HG03354 (cell line): ENCODE measurements around the gene MCRIP2.

Source experiments
- ATAC-seq: cut with Tn5 transposase; IDR thresholded peaks from one replicate; pipeline ENCODE4 v1.9.1; 2021; ENCODE audit warnings: mild to moderate bottlenecking; ENCODE audit not compliant: unreplicated experiment, poor library complexity, severe bottlenecking

MCRIP2 gene

GRCh38 chr16:646679-647172 is 5.1 kb downstream of the MCRIP2 start:
- ATAC-seq = no peak

DNA sequence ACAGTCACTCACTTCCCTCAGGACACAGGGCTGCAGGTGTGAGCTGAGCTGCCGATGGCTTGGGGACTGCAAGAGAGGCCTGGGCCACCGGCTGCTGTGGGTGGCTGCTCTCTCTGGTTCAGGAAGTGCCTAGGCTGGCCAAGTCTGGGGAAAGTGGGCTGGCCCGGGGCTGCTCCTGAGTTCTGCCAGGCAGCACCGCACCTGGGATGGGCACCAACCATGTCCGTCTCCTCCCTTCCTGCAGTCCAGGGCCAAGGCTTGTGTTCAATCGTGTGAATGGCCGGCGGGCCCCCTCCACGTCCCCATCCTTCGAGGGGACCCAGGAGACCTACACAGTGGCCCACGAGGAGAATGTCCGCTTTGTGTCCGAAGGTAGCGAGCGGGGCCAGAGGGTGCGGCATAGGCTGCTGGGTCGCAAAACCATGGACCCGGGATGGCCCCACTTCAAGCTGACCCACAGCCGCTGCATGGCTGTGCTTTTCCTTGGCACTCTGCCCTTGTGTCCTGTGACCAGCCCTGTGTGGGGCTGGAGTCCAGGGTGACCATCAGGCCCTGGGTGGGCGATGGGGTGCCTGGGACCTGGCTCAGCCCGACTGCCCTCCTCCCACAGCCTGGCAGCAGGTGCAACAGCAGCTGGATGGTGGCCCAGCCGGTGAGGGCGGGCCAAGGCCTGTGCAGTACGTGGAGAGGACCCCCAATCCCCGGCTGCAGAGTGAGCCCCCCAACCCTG is 5.7 kb downstream of the MCRIP2 start:
- no peak for ATAC-seq

DNA sequence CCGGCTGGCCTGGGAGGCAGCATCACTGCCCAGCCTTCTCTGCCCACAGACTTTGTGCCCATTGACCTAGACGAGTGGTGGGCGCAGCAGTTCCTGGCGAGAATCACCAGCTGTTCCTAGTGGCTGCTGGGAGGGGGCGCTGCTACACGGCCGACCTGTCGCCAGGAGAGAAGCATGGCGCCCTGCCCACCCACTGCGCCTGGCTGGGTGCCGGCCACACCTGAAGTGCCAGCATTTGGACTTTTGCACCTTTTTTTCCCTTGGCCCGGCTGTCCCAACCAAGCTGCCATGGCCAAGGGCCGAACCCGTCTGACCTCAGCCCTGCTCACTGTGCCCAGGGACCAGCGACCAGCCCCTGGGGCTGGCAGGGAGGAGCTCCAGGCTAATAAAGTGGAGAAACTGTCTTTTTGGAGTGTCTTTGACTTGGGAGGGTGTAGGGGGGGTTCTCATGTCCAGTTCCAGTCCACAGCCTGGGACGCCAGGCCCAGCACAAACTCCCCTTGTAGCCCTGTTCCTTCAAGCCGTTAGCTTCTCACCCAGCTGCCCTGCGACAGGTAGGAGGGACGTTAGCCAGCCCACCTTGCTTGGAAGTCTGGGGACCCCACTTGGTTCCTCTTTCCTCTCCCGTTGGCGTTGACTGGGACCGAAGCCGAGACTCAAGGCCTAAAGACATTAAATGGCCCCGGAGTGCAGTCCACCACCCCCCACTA is 6.6 kb downstream of the MCRIP2 start:
- no peak for ATAC-seq

GRCh38 chr16:648781-649589 is 7.4 kb downstream of the MCRIP2 start, which contains the start of gene WDR90:
WDR90 (plus strand) TSS chr16:649365; CDS start chr16:649417, 52 bp downstream.
- peak; percentile 79 for ATAC-seq

GRCh38 chr16:649631-650030 is 8.0 kb downstream of the MCRIP2 start:
- ATAC-seq = peak; percentile 13

- ATAC-seq = no peak
Measured at GRCh38 chr16:651844-652243, 10.2 kb downstream of the MCRIP2 start.

DNA sequence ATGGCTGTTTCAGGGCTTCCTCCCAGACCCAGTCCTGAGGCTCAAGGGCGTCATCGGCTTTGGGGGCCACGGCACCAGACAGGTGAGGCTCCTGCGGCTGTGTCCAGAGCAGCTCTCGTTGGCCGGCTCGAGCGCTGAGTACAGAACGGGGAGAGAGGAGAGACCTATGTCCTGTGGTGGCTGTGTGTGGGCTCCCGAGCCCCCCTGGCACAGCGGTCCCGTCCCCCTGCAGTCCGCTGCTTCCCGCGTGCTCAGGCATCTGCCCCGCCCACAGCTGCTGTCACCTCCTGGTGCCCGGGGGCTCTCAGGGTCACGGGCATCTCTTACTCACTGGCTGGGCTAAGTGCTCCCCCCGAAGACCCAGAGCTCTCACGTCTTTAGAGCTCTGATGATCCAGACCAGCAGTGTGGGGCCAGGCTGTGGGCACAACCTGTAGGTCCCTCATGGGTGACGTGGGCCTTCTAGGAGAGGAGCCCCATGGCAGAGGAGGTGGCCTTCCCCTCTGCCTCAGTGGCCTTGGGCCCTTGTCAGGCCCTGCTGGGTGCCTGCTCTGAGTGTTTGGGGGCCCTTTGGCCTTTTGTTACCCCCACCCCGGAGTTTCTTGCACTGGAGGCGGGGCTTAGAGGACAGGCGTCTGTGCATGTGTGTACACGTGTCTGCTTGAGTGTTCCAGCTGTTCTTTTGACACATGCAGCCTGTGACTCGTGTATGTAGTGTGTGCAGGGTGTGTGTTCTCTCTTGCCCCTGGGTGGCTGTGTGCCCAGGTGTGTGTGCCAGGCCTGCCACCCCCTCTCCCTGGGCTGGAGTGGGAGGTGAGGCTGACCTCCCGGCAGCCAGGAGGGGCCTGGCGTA is 11.1 kb downstream of the MCRIP2 start:
- ATAC-seq = no peak

DNA sequence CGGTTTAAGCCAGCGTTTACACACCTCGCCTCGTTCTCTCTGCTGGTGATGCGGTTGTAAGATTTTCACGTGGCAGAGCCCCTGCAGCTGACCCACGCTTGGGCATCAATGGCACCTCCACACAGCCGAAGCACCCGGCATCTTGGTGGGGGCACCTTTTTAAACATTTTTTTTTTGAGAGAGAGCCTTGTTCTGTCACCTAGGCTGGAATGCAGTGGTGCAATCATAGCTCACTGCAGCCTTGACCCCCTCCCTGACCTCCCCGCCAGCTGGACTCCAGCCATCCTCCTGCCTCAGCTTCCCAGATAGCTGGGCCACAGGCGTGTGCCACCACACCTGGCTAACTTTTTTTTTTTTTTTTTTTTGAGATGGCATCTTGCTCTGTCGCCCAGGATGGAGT is 12.4 kb downstream of the MCRIP2 start:
- no peak for ATAC-seq

DNA sequence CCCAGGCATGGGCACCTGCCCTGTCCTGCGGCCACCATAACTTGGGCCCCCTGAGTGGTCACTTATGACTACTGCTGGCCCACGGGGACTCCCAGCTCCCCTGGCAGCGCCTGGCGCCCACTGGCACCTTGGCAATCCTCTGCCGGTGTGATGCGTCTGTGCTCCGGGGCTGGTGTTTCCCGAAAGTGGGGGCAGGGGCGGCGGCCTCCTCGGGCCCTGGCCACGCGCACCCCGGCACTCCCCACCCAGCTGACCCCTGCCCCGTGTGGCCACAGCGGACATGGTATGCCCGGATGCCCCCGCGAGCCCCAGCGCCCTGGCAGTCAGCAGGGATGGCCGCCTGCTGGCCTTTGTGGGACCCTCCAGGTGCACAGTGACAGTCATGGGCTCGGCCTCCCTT is 15.9 kb downstream of the MCRIP2 start:
- no peak for ATAC-seq

GRCh38 chr16:658679-659571 is 17.3 kb downstream of the MCRIP2 start:
- ATAC-seq = no peak

GRCh38 chr16:659618-660017 is 18.0 kb downstream of the MCRIP2 start:
- no peak for ATAC-seq

- ATAC-seq = peak; percentile 2
Measured at GRCh38 chr16:660132-660458, 18.5 kb downstream of the MCRIP2 start.

- ATAC-seq = peak; percentile 53
Measured at GRCh38 chr16:660459-661183, 19.0 kb downstream of the MCRIP2 start.

DNA sequence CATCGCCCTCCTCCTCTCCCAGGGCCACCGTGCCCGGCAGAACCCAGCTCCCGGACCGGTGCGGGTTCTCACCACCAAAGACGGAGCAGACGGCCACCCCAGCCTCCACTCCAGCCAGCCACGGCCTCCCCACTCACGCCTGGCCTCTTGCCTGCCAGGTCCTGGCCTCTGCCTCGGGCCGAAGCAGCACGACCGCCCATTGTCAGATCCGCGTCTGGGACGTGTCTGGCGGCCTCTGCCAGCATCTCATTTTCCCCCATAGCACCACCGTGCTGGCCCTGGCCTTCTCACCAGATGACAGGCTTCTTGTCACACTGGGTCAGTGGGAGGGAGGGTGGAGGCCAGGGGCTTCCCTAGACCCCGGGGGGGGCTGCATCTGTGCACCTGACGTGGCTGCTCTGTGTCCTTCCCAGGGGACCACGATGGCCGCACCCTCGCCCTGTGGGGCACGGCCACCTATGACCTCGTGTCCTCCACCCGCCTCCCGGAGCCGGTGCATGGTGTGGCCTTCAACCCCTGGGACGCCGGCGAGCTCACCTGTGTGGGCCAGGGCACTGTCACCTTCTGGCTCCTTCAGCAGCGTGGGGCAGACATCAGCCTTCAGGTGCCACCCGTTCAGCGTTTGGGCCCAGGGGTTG is 19.7 kb downstream of the MCRIP2 start:
- ATAC-seq = peak; percentile 4

- ATAC-seq = no peak
Measured at GRCh38 chr16:662095-662494, 20.5 kb downstream of the MCRIP2 start.

GRCh38 chr16:662597-662996 is 21.0 kb downstream of the MCRIP2 start:
- no peak for ATAC-seq

DNA sequence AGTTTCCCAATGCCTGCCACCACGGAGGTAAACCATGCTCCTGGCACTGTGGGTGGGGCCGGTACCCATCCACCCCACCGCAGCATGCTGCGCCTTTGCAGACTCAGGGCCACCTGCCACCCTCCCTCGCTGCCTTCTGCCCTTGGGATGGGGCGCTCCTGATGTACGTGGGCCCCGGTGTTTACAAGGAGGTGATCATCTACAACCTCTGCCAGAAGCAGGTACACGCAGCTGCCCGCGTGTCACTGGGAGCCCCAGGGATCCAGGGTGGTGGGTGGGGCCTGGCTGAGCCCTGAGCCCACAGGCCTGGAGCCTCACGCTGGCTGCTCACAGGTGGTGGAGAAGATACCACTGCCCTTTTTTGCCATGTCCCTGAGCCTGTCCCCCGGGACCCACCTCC is 24.9 kb downstream of the MCRIP2 start:
- no peak for ATAC-seq
